ENCODE data around the gene KRTAP5-7.

Gene KRTAP5-7

GRCh38 chr11:71542382-71542781 lies 15.3 kb downstream of the KRTAP5-7 start:
- H3K27ac ChIP-seq, result peak overlapping the region in 7 of 11 experiments; percentile 5 to 83 (median 75); a peak in 12 of 22 replicates
- H3K4me3 ChIP-seq, result no peak overlapping the region
- H3K9me3 ChIP-seq (replicated peaks in 1 of 11), result peaks cover 28 to 52% (median 40%) of the 10 kb centered on the region in 11 experiments
- peaks cover 0 to 12% (median 0%) of the 10 kb centered on the region in 11 experiments; a peak in 3 of 22 replicates for H3K36me3 ChIP-seq
- no peaks in the 10 kb centered on the region for H3K27me3 ChIP-seq
- H3K9ac ChIP-seq, result no peak overlapping the region; a peak in 1 of 22 replicates
- H4K20me1 ChIP-seq, result no peaks in the 10 kb centered on the region
- TF ChIP-seq Cebpa-rat (IDR thresholded peaks at IDR 0.05), result no peak
- peak overlapping the region; percentile 80 to 98 (median 89) for H3K4me2 ChIP-seq
- H3K4me1 ChIP-seq, result peaks cover 35 to 72% (median 66%) of the 10 kb centered on the region in 10 experiments

GRCh38 chr11:71542879-71543777 lies 16.1 kb downstream of the KRTAP5-7 start:
- peak overlapping the region in 10 of 11 experiments; percentile 48 to 83 (median 71); a peak in 20 of 22 replicates for H3K27ac ChIP-seq
- H3K27me3 ChIP-seq, result no peaks in the 10 kb centered on the region
- H3K36me3 ChIP-seq, result peaks cover 0 to 12% (median 0%) of the 10 kb centered on the region in 11 experiments; a peak in 3 of 22 replicates

GRCh38 chr11:71543866-71544265 lies 16.8 kb downstream of the KRTAP5-7 start:
- peak overlapping the region; percentile 80 to 98 (median 89) for H3K4me2 ChIP-seq
- peak overlapping the region in 10 of 11 experiments; percentile 48 to 83 (median 71); a peak in 20 of 22 replicates for H3K27ac ChIP-seq
- H3K9ac ChIP-seq, result peak overlapping the region in 10 of 11 experiments; percentile 18 to 71 (median 59); a peak in 14 of 22 replicates
- H3K4me3 ChIP-seq, result peak overlapping the region in 7 of 10 experiments; percentile 4 to 43 (median 38); a peak in 12 of 20 replicates
- peak in 1 of 11 experiments; percentile 72; a peak in 1 of 22 replicates for TF ChIP-seq Cebpa-rat (IDR thresholded peaks at IDR 0.05)
- peaks cover 28 to 52% (median 40%) of the 10 kb centered on the region in 11 experiments for H3K9me3 ChIP-seq (replicated peaks in 1 of 11)
- peaks cover 46 to 73% (median 67%) of the 10 kb centered on the region in 10 experiments for H3K4me1 ChIP-seq
- no peaks in the 10 kb centered on the region; a peak in 1 of 22 replicates for H4K20me1 ChIP-seq
- peaks cover 0 to 5% (median 0%) of the 10 kb centered on the region in 11 experiments; a peak in 1 of 22 replicates for H3K27me3 ChIP-seq
- peaks cover 0 to 12% (median 0%) of the 10 kb centered on the region in 11 experiments; a peak in 3 of 22 replicates for H3K36me3 ChIP-seq

More at GRCh38 chr11:71542879-71543777, 16.1 kb downstream of the KRTAP5-7 start:
- Histone ChIP-seq H3K4me2 (peak overlapping the region; percentile 80 to 98 (median 89)), H4K20me1 (no peaks in the 10 kb centered on the region), H3K4me3 (peak overlapping the region in 8 of 10 experiments; percentile 4 to 43 (median 36); a peak in 13 of 20 replicates), H3K4me1 (peaks cover 39 to 72% (median 66%) of the 10 kb centered on the region in 10 experiments), H3K9me3 (replicated peaks in 1 of 11) (peaks cover 28 to 52% (median 40%) of the 10 kb centered on the region in 11 experiments), H3K9ac (peak overlapping the region in 10 of 11 experiments; percentile 18 to 71 (median 59); a peak in 18 of 22 replicates)
- no peak for TF ChIP-seq Cebpa-rat (IDR thresholded peaks at IDR 0.05)

GRCh38 chr11:71544525-71545214 lies 17.6 kb downstream of the KRTAP5-7 start:
- Histone ChIP-seq H4K20me1 (no peaks in the 10 kb centered on the region; a peak in 1 of 22 replicates), H3K27me3 (peaks cover 0 to 5% (median 0%) of the 10 kb centered on the region in 11 experiments; a peak in 1 of 22 replicates), H3K27ac (peak overlapping the region in 9 of 11 experiments; percentile 58 to 83 (median 75); a peak in 17 of 22 replicates), H3K4me2 (peak overlapping the region; percentile 80 to 98 (median 89); a peak in 21 of 22 replicates), H3K9me3 (replicated peaks in 1 of 11) (peaks cover 28 to 47% (median 38%) of the 10 kb centered on the region in 11 experiments), H3K9ac (peak overlapping the region in 6 of 11 experiments; percentile 33 to 71 (median 70); a peak in 11 of 22 replicates), H3K36me3 (peaks cover 0 to 12% (median 0%) of the 10 kb centered on the region in 11 experiments; a peak in 3 of 22 replicates), H3K4me3 (peak overlapping the region in 1 of 10 experiments; percentile 42; a peak in 1 of 20 replicates), H3K4me1 (peaks cover 46 to 75% (median 73%) of the 10 kb centered on the region in 10 experiments)
- no peak for TF ChIP-seq Cebpa-rat (IDR thresholded peaks at IDR 0.05)

- TF ChIP-seq Cebpa-rat (IDR thresholded peaks at IDR 0.05), result no peak
- Histone ChIP-seq H3K4me2 (peak overlapping the region in 10 of 11 experiments; percentile 34 to 98 (median 88); a peak in 18 of 22 replicates), H3K4me3 (no peak overlapping the region), H3K36me3 (peaks cover 0 to 8% (median 0%) of the 10 kb centered on the region in 11 experiments; a peak in 3 of 22 replicates), H3K9ac (0 out of 22 replicates have a peak overlapping the region, but pooled peaks of 1 of the 11 experiments have one; percentile 0), H3K9me3 (replicated peaks in 1 of 11) (peaks cover 20 to 39% (median 31%) of the 10 kb centered on the region in 11 experiments), H3K27ac (peak overlapping the region in 7 of 11 experiments; percentile 24 to 83 (median 81); a peak in 10 of 22 replicates), H4K20me1 (no peaks in the 10 kb centered on the region; a peak in 1 of 22 replicates), H3K27me3 (peaks cover 0 to 5% (median 0%) of the 10 kb centered on the region in 11 experiments; a peak in 1 of 22 replicates), H3K4me1 (peaks cover 46 to 81% (median 73%) of the 10 kb centered on the region in 10 experiments)
These were observed 18.4 kb downstream of the KRTAP5-7 start for GRCh38 chr11:71545405-71545966.

- H3K4me1 ChIP-seq, result peaks cover 48 to 79% (median 63%) of the 10 kb centered on the region in 10 experiments
- peak within 1 kb of the TSS; percentile 33 to 74 (median 61) for H3K4me2 ChIP-seq
- no peak within 1 kb of the TSS for H3K4me3 ChIP-seq
- peaks cover 10 to 23% (median 17%) of the 10 kb centered on the region in 11 experiments; a peak in 20 of 22 replicates for H3K9me3 ChIP-seq (replicated peaks in 1 of 11)
- no peak for TF ChIP-seq Cebpa-rat (IDR thresholded peaks at IDR 0.05)
- peaks cover 0 to 6% (median 0%) of the 10 kb centered on the region in 11 experiments; a peak in 1 of 22 replicates for H3K36me3 ChIP-seq
- H3K27me3 ChIP-seq, result peaks cover 0 to 5% (median 0%) of the 10 kb centered on the region in 11 experiments; a peak in 1 of 22 replicates
- H3K27ac ChIP-seq, result no peak within 1 kb of the TSS
- H3K9ac ChIP-seq, result no peak within 1 kb of the TSS
- no peaks in the 10 kb centered on the region; a peak in 1 of 22 replicates for H4K20me1 ChIP-seq
These were observed 21.1 kb downstream of the KRTAP5-7 start, which contains the start of gene KRTAP5-9 for GRCh38 chr11:71548120-71548519. TSS of gene KRTAP5-9 (plus strand) at chr11:71548420. CDS start at chr11:71548658, 238 bp downstream.

GRCh38 chr11:71548716-71549151 lies 21.7 kb downstream of the KRTAP5-7 start:
- Histone ChIP-seq H4K20me1 (no peaks in the 10 kb centered on the region; a peak in 1 of 22 replicates), H3K9me3 (replicated peaks in 1 of 11) (peaks cover 10 to 23% (median 17%) of the 10 kb centered on the region in 11 experiments; a peak in 20 of 22 replicates), H3K27me3 (peaks cover 0 to 5% (median 0%) of the 10 kb centered on the region in 11 experiments; a peak in 1 of 22 replicates), H3K4me1 (peaks cover 42 to 73% (median 57%) of the 10 kb centered on the region in 10 experiments), H3K27ac (no peak overlapping the region), H3K9ac (no peak overlapping the region), H3K4me2 (peak overlapping the region; percentile 33 to 74 (median 61); a peak in 21 of 22 replicates), H3K36me3 (peaks cover 0 to 6% (median 0%) of the 10 kb centered on the region in 11 experiments; a peak in 1 of 22 replicates), H3K4me3 (no peak overlapping the region)
- TF ChIP-seq Cebpa-rat (IDR thresholded peaks at IDR 0.05), result 0 out of 22 replicates have a peak, but pooled peaks of 1 of the 11 experiments have one; percentile 12
